HG03045 (cell line): Measurements from ENCODE around the gene CATSPER3.

ENCODE experiments used
- ATAC-seq: cut with Tn5 transposase; IDR thresholded peaks from one replicate; pipeline ENCODE4 v1.9.1; 2021; ENCODE audit warnings: mild to moderate bottlenecking, moderate library complexity; ENCODE audit not compliant: unreplicated experiment

CATSPER3 gene

GRCh38 chr5:134967607-134968006 is at the start of gene CATSPER3:
TSS of gene CATSPER3 (plus strand) at chr5:134967907. CDS start at chr5:134967992, 85 bp downstream.
- no peak for ATAC-seq

- ATAC-seq = no peak
These were observed 48.8 kb upstream of the CATSPER3 start for GRCh38 chr5:134918861-134919260.

- ATAC-seq = no peak
These were observed 46.7 kb upstream of the CATSPER3 start for GRCh38 chr5:134920848-134921575.

GRCh38 chr5:134932508-134932907 is 35.2 kb upstream of the CATSPER3 start:
- no peak for ATAC-seq

GRCh38 chr5:134934202-134934601 is 33.5 kb upstream of the CATSPER3 start:
- no peak for ATAC-seq

GRCh38 chr5:134935711-134936602 is 31.8 kb upstream of the CATSPER3 start:
- no peak for ATAC-seq

GRCh38 chr5:134937526-134937925 is 30.2 kb upstream of the CATSPER3 start:
- ATAC-seq = no peak

- no peak for ATAC-seq
These were observed 29.7 kb upstream of the CATSPER3 start for GRCh38 chr5:134938030-134938429.

- no peak for ATAC-seq
These were observed 28.2 kb upstream of the CATSPER3 start for GRCh38 chr5:134939500-134939899.

- no peak for ATAC-seq
These were observed 24.2 kb upstream of the CATSPER3 start for GRCh38 chr5:134943547-134943946.

- ATAC-seq = no peak
These were observed 23.1 kb upstream of the CATSPER3 start for GRCh38 chr5:134944630-134945029.

GRCh38 chr5:134945041-134945440 is 22.7 kb upstream of the CATSPER3 start:
- ATAC-seq = no peak

GRCh38 chr5:134948911-134949310 is 18.8 kb upstream of the CATSPER3 start:
- no peak for ATAC-seq

GRCh38 chr5:134949316-134949715 is 18.4 kb upstream of the CATSPER3 start:
- ATAC-seq = no peak

GRCh38 chr5:134957920-134958608 is 9.6 kb upstream of the CATSPER3 start:
- ATAC-seq = no peak

GRCh38 chr5:134958755-134959154 is 9.0 kb upstream of the CATSPER3 start:
- ATAC-seq = no peak

GRCh38 chr5:134963098-134963497 is 4.6 kb upstream of the CATSPER3 start:
- no peak for ATAC-seq

GRCh38 chr5:134964359-134965270 is 3.1 kb upstream of the CATSPER3 start:
- no peak for ATAC-seq

- no peak for ATAC-seq
These were observed 2.4 kb upstream of the CATSPER3 start for GRCh38 chr5:134965271-134965825.

- ATAC-seq = no peak
These were observed 348 bp downstream of the CATSPER3 start for GRCh38 chr5:134968055-134968454.
